ENCODE data around the gene TUBB4B.

DNA sequence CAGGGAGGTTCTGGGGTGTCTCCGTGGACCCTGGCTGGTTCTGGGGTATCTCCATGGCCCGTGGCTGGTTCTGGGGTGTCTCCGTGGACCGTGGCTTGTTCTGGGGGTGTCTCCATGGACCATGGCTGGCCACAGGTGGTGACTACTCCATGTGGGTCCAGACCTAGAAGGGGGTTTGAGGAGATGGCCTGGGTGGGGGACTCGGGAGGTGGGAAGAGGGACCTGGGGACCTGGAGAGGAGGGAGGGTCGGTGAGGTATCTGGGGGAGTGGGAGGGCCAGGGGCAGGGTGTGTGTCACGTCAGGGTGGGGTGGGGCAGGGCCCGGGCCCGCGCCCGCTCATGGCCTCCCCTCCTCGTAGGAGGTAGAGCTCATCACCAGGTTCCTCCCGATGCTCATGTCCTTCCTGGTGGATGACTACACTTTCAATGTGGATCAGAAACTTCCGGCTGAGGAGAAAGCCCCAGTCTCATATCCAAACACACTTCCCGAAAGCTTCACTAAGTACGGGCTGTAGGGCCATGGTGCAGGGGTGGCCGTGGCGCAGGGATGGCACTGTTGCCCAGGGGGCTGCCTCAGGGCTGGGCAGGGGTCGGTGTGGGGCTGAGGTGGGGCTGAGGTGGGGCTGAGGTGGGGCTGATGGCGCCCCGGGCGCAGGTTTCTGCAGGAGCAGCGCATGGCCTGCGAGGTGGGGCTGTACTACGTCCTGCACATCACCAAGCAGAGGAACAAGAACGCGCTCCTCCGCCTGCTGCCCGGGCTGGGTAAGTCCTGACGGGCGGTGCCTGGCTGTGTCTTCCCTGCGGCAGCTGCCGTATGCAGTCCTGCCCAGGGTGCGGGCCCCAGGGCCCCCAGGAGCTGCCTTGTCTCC, 25.7 kb downstream of the TUBB4B start:
- TF ChIP-seq EZH2 (IDR thresholded peaks at IDR 0.05; ENCODE audit: insufficient read depth, poor library complexity, severe bottlenecking) = no peak
- TF ChIP-seq EZH2phosphoT487 (IDR thresholded peaks at IDR 0.05; ENCODE audit: insufficient read depth, low read depth) = no peak
